ENCODE measurements around the gene MALSU1.
A peak's percentile ranks its signal among the peaks of the same experiment; 100 is the strongest.
"Not testable (repeated sequence)": the region's sequence is repeated elsewhere in the genome, so short reads cannot be mapped to it uniquely, and the experiment has no call there.

Gene MALSU1

GRCh38 chr7:23293500-23294073 is 5.6 kb upstream of the MALSU1 start:
- in situ Hi-C loops (cut with HindIII; ENCODE audit: low pct_unique_long_range_greater_than_20kb, low sequenced_read_pairs): no loop called here
- DNase-seq (ENCODE audit: low read depth in 1 of 2, low spot score in 1 of 2): no peak

GRCh38 chr7:23294549-23295400 is 4.4 kb upstream of the MALSU1 start:
- DNase-seq (ENCODE audit: low read depth in 1 of 2, low spot score in 1 of 2): peak in 1 of 2 experiments; percentile 23
- in situ Hi-C loops (cut with HindIII; ENCODE audit: low pct_unique_long_range_greater_than_20kb, low sequenced_read_pairs): no loop called here
- TF ChIP-seq JUND (IDR thresholded peaks at IDR 0.05; ENCODE audit: low read depth): no peak

More at GRCh38 chr7:23293500-23294073, 5.6 kb upstream of the MALSU1 start:
- no peak for TF ChIP-seq JUND (IDR thresholded peaks at IDR 0.05; ENCODE audit: low read depth)

- in situ Hi-C loops (cut with HindIII; ENCODE audit: low pct_unique_long_range_greater_than_20kb, low sequenced_read_pairs): no loop called here
- no peak for TF ChIP-seq JUND (IDR thresholded peaks at IDR 0.05; ENCODE audit: low read depth)
- no peak for DNase-seq (ENCODE audit: low read depth in 1 of 2, low spot score in 1 of 2)
Measured at GRCh38 chr7:23295401-23295697, 3.8 kb upstream of the MALSU1 start.

- no peak for TF ChIP-seq JUND (IDR thresholded peaks at IDR 0.05; ENCODE audit: low read depth)
- DNase-seq (ENCODE audit: low read depth in 1 of 2, low spot score in 1 of 2): peak; percentile 50 to 91
- in situ Hi-C loops (cut with HindIII; ENCODE audit: low pct_unique_long_range_greater_than_20kb, low sequenced_read_pairs): no loop called here
Measured at GRCh38 chr7:23298141-23298881, 828 bp upstream of the MALSU1 start.

DNA sequence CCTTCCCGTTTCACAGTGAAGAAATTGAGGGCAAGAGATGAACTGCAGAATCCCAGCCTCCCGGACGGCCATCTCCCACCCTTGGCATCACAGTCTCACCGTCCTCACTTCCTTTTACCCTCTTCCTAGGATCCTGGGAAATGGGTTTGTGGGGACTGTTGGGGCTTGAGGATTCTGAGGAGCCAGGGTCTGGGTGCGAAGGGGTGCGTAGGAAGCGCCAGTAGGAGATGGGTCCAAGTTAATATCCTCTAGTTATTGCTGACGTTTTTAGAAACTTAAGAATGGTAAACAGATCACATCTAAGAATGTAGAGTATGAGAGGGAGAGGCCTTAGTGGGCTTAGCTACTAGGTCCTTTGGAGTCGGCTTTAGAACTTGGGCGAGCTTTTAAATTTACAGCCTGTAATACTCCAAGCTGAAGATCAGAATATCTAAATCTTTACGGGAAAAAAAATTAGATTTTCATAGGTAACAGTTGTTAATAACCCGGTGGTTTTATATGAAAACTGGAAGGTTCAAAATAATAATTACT is 696 bp downstream of the MALSU1 start:
- no peak for DNase-seq (ENCODE audit: low read depth in 1 of 2, low spot score in 1 of 2)
- no peak for TF ChIP-seq JUND (IDR thresholded peaks at IDR 0.05; ENCODE audit: low read depth)
- in situ Hi-C loops (cut with HindIII; ENCODE audit: low pct_unique_long_range_greater_than_20kb, low sequenced_read_pairs): no loop called here

- TF ChIP-seq JUND (IDR thresholded peaks at IDR 0.05; ENCODE audit: low read depth): no peak
- in situ Hi-C loops (cut with HindIII; ENCODE audit: low pct_unique_long_range_greater_than_20kb, low sequenced_read_pairs): no loop called here
- no peak for DNase-seq (ENCODE audit: low read depth in 1 of 2, low spot score in 1 of 2)
Measured at GRCh38 chr7:23306936-23307521, 7.9 kb downstream of the MALSU1 start.

- DNase-seq (ENCODE audit: low read depth in 1 of 2, low spot score in 1 of 2): no peak
- in situ Hi-C loops (cut with HindIII; ENCODE audit: low pct_unique_long_range_greater_than_20kb, low sequenced_read_pairs): no loop called here
- TF ChIP-seq JUND (IDR thresholded peaks at IDR 0.05; ENCODE audit: low read depth): no peak
Measured at GRCh38 chr7:23308754-23309153, 9.6 kb downstream of the MALSU1 start.

DNA sequence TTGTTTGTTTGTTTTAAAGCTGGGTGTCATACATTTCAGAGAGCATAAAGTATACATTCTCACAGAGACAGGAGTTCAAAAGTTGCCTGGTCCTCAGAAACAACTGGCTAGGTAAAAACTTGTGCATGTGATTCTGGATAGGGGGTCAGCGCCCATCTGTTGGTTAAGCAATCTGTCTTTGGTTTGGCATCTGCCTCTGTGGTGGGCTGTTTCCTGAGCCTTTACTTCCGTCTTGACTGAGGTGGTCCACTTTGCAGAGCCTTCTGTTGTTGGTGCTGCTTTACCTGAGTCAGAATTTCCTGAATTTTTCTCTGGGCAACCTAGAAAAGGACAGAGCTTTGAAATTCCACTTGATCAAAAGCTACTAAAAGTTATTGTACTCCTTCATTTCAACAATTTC is 13.0 kb downstream of the MALSU1 start:
- in situ Hi-C loops (cut with HindIII; ENCODE audit: low pct_unique_long_range_greater_than_20kb, low sequenced_read_pairs); DNase-seq (ENCODE audit: low read depth in 1 of 2, low spot score in 1 of 2): not testable (repeated sequence)

DNA sequence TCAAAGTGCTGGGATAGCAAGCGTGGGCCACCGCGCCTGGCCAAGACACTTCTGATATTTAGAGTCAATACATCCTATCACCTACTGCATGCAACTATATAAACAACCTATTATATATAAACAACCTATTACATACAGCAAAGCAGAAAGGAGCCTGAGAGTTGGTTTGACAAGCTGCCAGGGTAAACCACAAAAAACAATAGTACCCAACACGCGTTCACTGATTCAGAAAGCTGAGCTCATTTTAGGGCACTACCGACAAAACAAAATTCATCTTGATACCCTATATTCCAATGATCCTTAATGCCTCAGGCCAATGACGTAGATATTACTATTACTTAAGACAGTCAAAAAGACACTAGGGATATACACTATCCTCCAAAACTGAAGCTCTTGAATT is 16.2 kb downstream of the MALSU1 start:
- DNase-seq (ENCODE audit: low read depth in 1 of 2, low spot score in 1 of 2): no peak
- in situ Hi-C loops (cut with HindIII; ENCODE audit: low pct_unique_long_range_greater_than_20kb, low sequenced_read_pairs): no loop called here
- no peak for TF ChIP-seq JUND (IDR thresholded peaks at IDR 0.05; ENCODE audit: low read depth)

GRCh38 chr7:23331132-23331531 is 32.0 kb downstream of the MALSU1 start:
- in situ Hi-C loops (cut with HindIII; ENCODE audit: low pct_unique_long_range_greater_than_20kb, low sequenced_read_pairs): no loop called here
- DNase-seq (ENCODE audit: low read depth in 1 of 2, low spot score in 1 of 2): no peak
- no peak for TF ChIP-seq JUND (IDR thresholded peaks at IDR 0.05; ENCODE audit: low read depth)

DNA sequence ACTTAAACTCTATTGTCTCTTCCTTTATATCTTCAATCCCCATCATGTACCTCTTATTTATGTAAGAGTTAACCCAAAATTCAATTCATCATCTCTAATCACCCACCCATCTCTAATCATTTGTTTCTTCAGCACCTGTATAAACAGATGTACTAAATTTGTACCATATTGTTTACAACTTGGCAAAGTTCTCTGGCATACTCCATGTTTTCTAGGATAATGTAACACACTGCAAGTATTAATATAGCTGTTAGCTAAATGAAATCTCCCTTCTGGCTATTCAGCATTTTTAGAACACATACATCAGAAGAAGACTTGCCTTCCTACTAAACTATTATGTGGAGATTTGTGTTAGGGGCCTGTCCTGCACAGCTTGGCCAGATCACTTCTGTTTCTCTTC is 33.1 kb downstream of the MALSU1 start:
- DNase-seq (ENCODE audit: low read depth in 1 of 2, low spot score in 1 of 2): peak in 1 of 2 experiments; percentile 45
- in situ Hi-C loops (cut with HindIII; ENCODE audit: low pct_unique_long_range_greater_than_20kb, low sequenced_read_pairs): no loop called here
- no peak for TF ChIP-seq JUND (IDR thresholded peaks at IDR 0.05; ENCODE audit: low read depth)

DNA sequence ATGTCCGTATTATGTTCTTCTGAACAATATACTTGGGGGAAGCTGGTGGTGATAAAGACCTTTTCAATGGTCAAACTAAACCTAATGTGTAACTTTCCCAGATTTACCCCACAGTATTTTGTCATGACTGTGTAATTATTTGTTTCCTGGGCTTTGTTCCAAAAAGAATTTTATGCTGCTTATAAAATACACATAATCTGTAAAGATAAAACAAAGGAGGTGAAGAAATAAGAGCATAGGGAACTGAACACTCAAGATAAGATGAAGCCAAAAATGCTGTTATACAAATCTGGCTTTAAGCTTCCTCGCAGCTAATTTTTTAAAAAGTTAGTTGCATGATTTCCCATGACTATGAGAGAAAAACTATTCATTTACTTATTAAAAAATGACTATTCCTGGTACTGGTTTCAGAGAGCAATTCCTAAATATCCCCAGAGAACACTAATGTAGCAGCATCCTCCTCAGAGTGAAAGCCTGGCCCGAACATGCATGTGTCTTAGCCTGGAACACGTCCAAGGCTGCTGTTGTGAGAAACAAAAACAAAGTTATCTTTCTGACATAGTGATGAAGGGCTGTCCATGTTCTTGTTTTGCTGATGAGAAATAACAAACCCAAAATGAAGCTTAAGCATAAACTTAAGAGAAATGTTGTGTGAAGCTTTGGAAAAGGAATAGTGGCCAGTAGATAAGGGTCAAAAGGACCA is 33.9 kb downstream of the MALSU1 start:
- DNase-seq (ENCODE audit: low read depth in 1 of 2, low spot score in 1 of 2): no peak
- TF ChIP-seq JUND (IDR thresholded peaks at IDR 0.05; ENCODE audit: low read depth): no peak
- in situ Hi-C loops (cut with HindIII; ENCODE audit: low pct_unique_long_range_greater_than_20kb, low sequenced_read_pairs): no loop called here
